22Rv1 (cell line): ENCODE data around the gene RPL10.
"Not testable (repeated sequence)": the region's sequence is repeated elsewhere in the genome, so short reads cannot be mapped to it uniquely, and the experiment has no call there.

Source experiments
- CTCF ChIP-seq: fragments of 450-650 bp; IDR thresholded peaks from 2 replicates; pipeline ENCODE4 v1.5.1; 2017; ENCODE audit warnings: mild to moderate bottlenecking
- ZFX ChIP-seq: fragments of 450-650 bp; IDR thresholded peaks from 2 replicates; pipeline ENCODE4 v1.6.1; 2017; ENCODE audit warnings: antibody characterized with exemption, borderline replicate concordance

- not testable (repeated sequence) for TF ChIP-seq CTCF, ZFX
Measured at GRCh38 chrX:154388094-154388493, 10.1 kb upstream of the RPL10 start.
